ENCODE measurements around the gene SMCR8. TPM values are rescaled to one million over a fixed set of nuclear protein-coding genes. Genes with fewer than 3 reads are reported as not detected.

Gene SMCR8
- polyA plus RNA-seq, 3 donors = 2.4 to 24.4 (median 5.3) TPM

DNA sequence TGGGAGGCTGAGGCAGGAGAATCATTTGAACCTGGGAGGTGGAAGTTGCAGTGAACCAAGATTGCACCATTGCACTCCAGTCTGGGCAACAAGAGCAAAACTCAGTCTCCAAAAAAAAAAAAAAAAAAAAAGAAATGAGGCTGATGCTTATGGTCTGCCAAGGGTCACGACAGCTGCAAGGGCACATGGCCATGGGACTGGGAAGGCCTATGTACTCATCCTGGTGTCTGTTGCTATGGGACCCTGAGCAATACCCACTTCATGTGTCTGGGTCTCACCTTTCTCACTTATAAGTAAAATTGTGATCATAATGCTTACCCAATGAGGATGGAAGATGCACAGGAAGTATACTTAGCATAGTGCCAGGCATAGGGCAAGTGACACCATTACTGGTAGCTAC is 38.0 kb upstream of the SMCR8 start:
- peaks cover 0 to 1% (median 1%) of the 10 kb centered on the region in 3 donors for H3K27me3 Mint-ChIP-seq (ENCODE audit: low read depth in 3 of 3)
- H3K9me3 ChIP-seq (replicated peaks in 1 of 2; ENCODE audit: control insufficient read depth in 1 of 2, insufficient read depth in 1 of 2, low read length in 2 of 2) = no peaks in the 10 kb centered on the region
- H3K4me3 Mint-ChIP-seq = no peak overlapping the region
- no peak overlapping the region for H3K9ac ChIP-seq (ENCODE audit: insufficient read depth, low read length, poor library complexity, severe bottlenecking)
- H3K27me3 ChIP-seq (ENCODE audit: control insufficient read depth in 2 of 2, insufficient read depth in 2 of 2, low read length in 2 of 2) = no peaks in the 10 kb centered on the region
- H4K20me1 ChIP-seq (ENCODE audit: insufficient read depth, low read length) = peaks cover 7% of the 10 kb centered on the region
- H3K4me1 Mint-ChIP-seq = no peaks in the 10 kb centered on the region
- no peaks in the 10 kb centered on the region for H3K9me3 Mint-ChIP-seq
- TF ChIP-seq, protein P1, sequence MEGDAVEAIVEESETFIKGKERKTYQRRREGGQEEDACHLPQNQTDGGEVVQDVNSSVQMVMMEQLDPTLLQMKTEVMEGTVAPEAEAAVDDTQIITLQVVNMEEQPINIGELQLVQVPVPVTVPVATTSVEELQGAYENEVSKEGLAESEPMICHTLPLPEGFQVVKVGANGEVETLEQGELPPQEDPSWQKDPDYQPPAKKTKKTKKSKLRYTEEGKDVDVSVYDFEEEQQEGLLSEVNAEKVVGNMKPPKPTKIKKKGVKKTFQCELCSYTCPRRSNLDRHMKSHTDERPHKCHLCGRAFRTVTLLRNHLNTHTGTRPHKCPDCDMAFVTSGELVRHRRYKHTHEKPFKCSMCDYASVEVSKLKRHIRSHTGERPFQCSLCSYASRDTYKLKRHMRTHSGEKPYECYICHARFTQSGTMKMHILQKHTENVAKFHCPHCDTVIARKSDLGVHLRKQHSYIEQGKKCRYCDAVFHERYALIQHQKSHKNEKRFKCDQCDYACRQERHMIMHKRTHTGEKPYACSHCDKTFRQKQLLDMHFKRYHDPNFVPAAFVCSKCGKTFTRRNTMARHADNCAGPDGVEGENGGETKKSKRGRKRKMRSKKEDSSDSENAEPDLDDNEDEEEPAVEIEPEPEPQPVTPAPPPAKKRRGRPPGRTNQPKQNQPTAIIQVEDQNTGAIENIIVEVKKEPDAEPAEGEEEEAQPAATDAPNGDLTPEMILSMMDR (IDR thresholded peaks at IDR 0.05) = no peak
- H2AFZ ChIP-seq (ENCODE audit: insufficient read depth, low read depth, low read length, poor library complexity, severe bottlenecking) = no peak overlapping the region
- peak overlapping the region in 1 of 7 donors; percentile 60 for H3K27ac Mint-ChIP-seq
- no peaks in the 10 kb centered on the region for H3K4me1 ChIP-seq (ENCODE audit: control insufficient read depth in 1 of 2, insufficient read depth in 2 of 2, low read length in 2 of 2)
- intact Hi-C loops (cut with micrococcal nuclease) = no loop called here
- H3K36me3 ChIP-seq (replicated peaks in 1 of 2; ENCODE audit: control insufficient read depth in 1 of 2, insufficient read depth in 2 of 2, low read length in 2 of 2) = peaks cover 80 to 96% of the 10 kb centered on the region in 2 donors
- H3K4me2 ChIP-seq (replicated peaks; ENCODE audit: extremely low read depth, low read length, poor library complexity, severe bottlenecking) = no peak overlapping the region
- peaks cover 68 to 93% of the 10 kb centered on the region in 2 donors for H3K36me3 Mint-ChIP-seq
- H3K79me2 ChIP-seq (ENCODE audit: insufficient read depth, low read length) = no peaks in the 10 kb centered on the region
- H3K27ac ChIP-seq (ENCODE audit: low read depth in 1 of 2, low read length in 2 of 2) = peak overlapping the region in 1 of 2 donors; percentile 16
- DNase-seq = no peak
- no peak overlapping the region for H3K4me3 ChIP-seq (replicated peaks in 1 of 3; ENCODE audit: low read depth in 2 of 3, low read length in 3 of 3)
- no CpG with 5 or more reads among the region's 1 CpG for WGBS (ENCODE audit: insufficient coverage)

DNA sequence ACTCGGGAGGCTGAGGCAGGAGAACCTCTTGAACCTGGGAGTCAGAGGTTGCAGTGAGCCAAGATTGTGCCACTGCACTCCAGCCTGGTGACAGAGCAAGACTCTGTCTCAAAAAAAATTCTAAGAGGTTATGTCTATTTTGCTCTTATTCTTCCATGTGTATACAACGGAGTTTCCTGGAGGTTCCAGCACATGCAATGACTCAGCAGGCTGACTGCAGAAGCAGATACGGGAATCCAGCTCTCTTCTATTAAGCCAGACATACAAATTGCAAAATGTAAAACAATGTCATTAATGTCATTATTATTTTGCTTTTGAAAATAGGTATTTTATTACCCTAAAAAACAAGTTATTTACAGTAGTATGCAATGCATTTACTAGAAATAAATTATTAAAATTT is 36.2 kb upstream of the SMCR8 start:
- Mint-ChIP-seq H3K4me1 (no peaks in the 10 kb centered on the region), H3K27ac (no peak overlapping the region), H3K36me3 (peaks cover 76 to 98% of the 10 kb centered on the region in 2 donors), H3K9me3 (no peaks in the 10 kb centered on the region), H3K27me3 (ENCODE audit: low read depth in 3 of 3) (peaks cover 0 to 1% (median 1%) of the 10 kb centered on the region in 3 donors), H3K4me3 (no peak overlapping the region)
- Histone ChIP-seq H3K79me2 (ENCODE audit: insufficient read depth, low read length) (no peaks in the 10 kb centered on the region), H3K4me3 (replicated peaks in 1 of 3; ENCODE audit: low read depth in 2 of 3, low read length in 3 of 3) (no peak overlapping the region), H3K9me3 (replicated peaks in 1 of 2; ENCODE audit: control insufficient read depth in 1 of 2, insufficient read depth in 1 of 2, low read length in 2 of 2) (no peaks in the 10 kb centered on the region), H3K9ac (ENCODE audit: insufficient read depth, low read length, poor library complexity, severe bottlenecking) (no peak overlapping the region), H3K27me3 (ENCODE audit: control insufficient read depth in 2 of 2, insufficient read depth in 2 of 2, low read length in 2 of 2) (no peaks in the 10 kb centered on the region), H3K36me3 (replicated peaks in 1 of 2; ENCODE audit: control insufficient read depth in 1 of 2, insufficient read depth in 2 of 2, low read length in 2 of 2) (peaks cover 83 to 97% of the 10 kb centered on the region in 2 donors), H3K4me1 (ENCODE audit: control insufficient read depth in 1 of 2, insufficient read depth in 2 of 2, low read length in 2 of 2) (no peaks in the 10 kb centered on the region), H2AFZ (ENCODE audit: insufficient read depth, low read depth, low read length, poor library complexity, severe bottlenecking) (no peak overlapping the region), H3K4me2 (replicated peaks; ENCODE audit: extremely low read depth, low read length, poor library complexity, severe bottlenecking) (no peak overlapping the region), H3K27ac (ENCODE audit: low read depth in 1 of 2, low read length in 2 of 2) (no peak overlapping the region), H4K20me1 (ENCODE audit: insufficient read depth, low read length) (peaks cover 7% of the 10 kb centered on the region)
- TF ChIP-seq, protein P1 (IDR thresholded peaks at IDR 0.05) = no peak
- intact Hi-C loops (cut with micrococcal nuclease) = no loop called here
- 100% methylated on average over 1 of the region's 3 CpGs for WGBS (ENCODE audit: insufficient coverage)
- DNase-seq = no peak

All from CD14-positive monocyte (primary cell).